ENCODE results near the gene ATRAID.

ATRAID gene

DNA sequence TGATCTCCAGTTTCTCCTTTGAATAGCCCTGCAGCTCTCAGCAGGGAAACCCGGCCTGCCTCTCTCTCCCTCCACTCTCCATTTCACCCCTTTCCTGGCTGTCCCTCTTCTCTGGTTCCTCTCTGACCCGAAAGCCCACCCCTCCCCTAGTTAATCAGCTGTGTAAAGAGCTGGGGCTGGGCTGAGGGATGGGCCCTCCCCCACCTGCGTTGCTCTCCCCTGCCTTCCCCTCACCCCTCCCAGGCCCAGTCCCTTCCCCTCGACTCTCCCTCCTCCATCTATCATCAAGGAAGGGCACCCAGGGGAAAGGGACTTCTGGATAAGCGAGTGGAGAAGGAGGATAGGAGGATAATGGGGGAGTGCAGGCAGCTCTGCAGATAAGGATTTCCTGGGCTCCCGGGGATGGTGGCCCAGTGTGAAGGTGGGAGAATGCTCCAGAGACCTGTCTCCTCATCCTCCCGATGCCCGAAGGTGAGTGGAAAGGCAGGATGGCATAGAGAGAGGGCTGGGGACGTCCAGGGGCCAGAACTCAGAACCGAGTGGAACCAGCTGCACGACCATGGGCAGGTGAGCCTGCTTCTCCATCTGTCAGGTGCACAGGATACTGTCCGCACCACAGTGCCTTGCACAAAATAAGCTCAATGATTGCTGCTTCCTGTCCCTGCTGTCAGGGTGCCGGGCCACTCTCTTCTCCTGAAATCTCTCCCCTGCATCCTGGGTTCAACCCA lies 39.0 kb downstream of the ATRAID start:
- Histone ChIP-seq H3K9ac (ENCODE audit: low read depth, low read length, poor library complexity) (no peak overlapping the region), H3K36me3 (replicated peaks in 1 of 2; ENCODE audit: control insufficient read depth in 2 of 2, insufficient read depth in 2 of 2, low read length in 2 of 2) (no peaks in the 10 kb centered on the region), H2BK12ac (ENCODE audit: low read length) (no peak overlapping the region), H2BK120ac (ENCODE audit: low read depth, low read length) (peak overlapping the region; percentile 55), H3K4me3 (ENCODE audit: low read length in 2 of 2) (peak overlapping the region in 1 of 2 donors; percentile 31), H4K8ac (ENCODE audit: low read depth, low read length) (no peak overlapping the region), H2BK15ac (ENCODE audit: low read length) (no peak overlapping the region), H3K27ac (replicated peaks; ENCODE audit: low read length) (no peak overlapping the region), H3K14ac (ENCODE audit: low read length) (no peak overlapping the region), H2BK5ac (ENCODE audit: low read length) (no peak overlapping the region), H2AFZ (ENCODE audit: low read length) (peak overlapping the region; percentile 93), H3K9me3 (replicated peaks in 1 of 2; ENCODE audit: control insufficient read depth in 2 of 2, insufficient read depth in 1 of 2, low read depth in 1 of 2, low read length in 2 of 2) (no peaks in the 10 kb centered on the region), H3K27me3 (ENCODE audit: control insufficient read depth in 3 of 3, insufficient read depth in 3 of 3, low read depth in 1 of 3, low read length in 3 of 3) (peaks cover 0 to 40% (median 5%) of the 10 kb centered on the region in 3 experiments), H3K4me2 (ENCODE audit: insufficient read depth, low read length, poor library complexity, severe bottlenecking) (peak overlapping the region; percentile 64), H3K23ac (ENCODE audit: low read depth, low read length, poor library complexity) (peak overlapping the region; percentile 68), H3K18ac (ENCODE audit: low read length) (peak overlapping the region; percentile 50), H2AK5ac (ENCODE audit: low read depth, low read length) (no peak overlapping the region), H3K4me1 (ENCODE audit: control insufficient read depth in 2 of 2, insufficient read depth in 1 of 2, low read depth in 1 of 2, low read length in 2 of 2) (peaks cover 8 to 10% of the 10 kb centered on the region in 2 donors), H3K79me1 (ENCODE audit: low read depth, low read length) (no peaks in the 10 kb centered on the region), H4K91ac (ENCODE audit: low read depth, low read length, poor library complexity) (no peak overlapping the region), H3K4ac (ENCODE audit: low read length) (no peak overlapping the region)
- WGBS, 2 donors (ENCODE audit: extremely low coverage in 2 of 2, insufficient read length in 2 of 2, insufficient replicate concordance in 1 of 2): no CpG with 5 or more reads among the region's 13 CpGs
- no peak for DNase-seq (ENCODE audit: low spot score)

DNA sequence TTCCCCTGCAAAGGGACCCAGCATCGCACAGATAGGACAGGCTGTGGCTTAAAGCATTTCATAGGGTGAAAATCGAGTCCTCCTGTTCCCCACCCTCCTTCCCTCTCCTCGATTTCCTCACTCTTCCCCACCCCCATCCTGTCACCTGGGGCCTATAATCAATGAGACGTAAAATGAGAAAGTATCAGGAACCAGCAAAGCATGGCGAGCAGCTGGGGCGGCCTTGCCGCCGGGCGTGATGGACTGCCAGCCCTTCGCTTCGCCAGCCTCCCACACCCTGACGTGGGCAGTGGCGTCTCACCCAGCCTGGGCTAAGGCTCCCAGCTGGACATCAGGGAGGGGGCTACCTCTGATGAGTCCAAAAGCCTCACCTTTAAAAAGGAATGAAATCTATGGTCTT lies 39.9 kb downstream of the ATRAID start:
- Histone ChIP-seq H3K79me1 (ENCODE audit: low read depth, low read length) (no peaks in the 10 kb centered on the region), H3K27ac (replicated peaks; ENCODE audit: low read length) (no peak overlapping the region), H2BK12ac (ENCODE audit: low read length) (no peak overlapping the region), H2BK5ac (ENCODE audit: low read length) (no peak overlapping the region), H3K4me2 (ENCODE audit: insufficient read depth, low read length, poor library complexity, severe bottlenecking) (no peak overlapping the region), H4K8ac (ENCODE audit: low read depth, low read length) (no peak overlapping the region), H2BK15ac (ENCODE audit: low read length) (no peak overlapping the region), H3K4ac (ENCODE audit: low read length) (no peak overlapping the region), H4K91ac (ENCODE audit: low read depth, low read length, poor library complexity) (no peak overlapping the region), H3K9me3 (replicated peaks in 1 of 2; ENCODE audit: control insufficient read depth in 2 of 2, insufficient read depth in 1 of 2, low read depth in 1 of 2, low read length in 2 of 2) (no peaks in the 10 kb centered on the region), H3K4me1 (ENCODE audit: control insufficient read depth in 2 of 2, insufficient read depth in 1 of 2, low read depth in 1 of 2, low read length in 2 of 2) (peaks cover 8 to 10% of the 10 kb centered on the region in 2 donors), H3K18ac (ENCODE audit: low read length) (no peak overlapping the region), H3K9ac (ENCODE audit: low read depth, low read length, poor library complexity) (no peak overlapping the region), H3K36me3 (replicated peaks in 1 of 2; ENCODE audit: control insufficient read depth in 2 of 2, insufficient read depth in 2 of 2, low read length in 2 of 2) (no peaks in the 10 kb centered on the region), H2AK5ac (ENCODE audit: low read depth, low read length) (no peak overlapping the region), H2AFZ (ENCODE audit: low read length) (no peak overlapping the region), H2BK120ac (ENCODE audit: low read depth, low read length) (no peak overlapping the region), H3K4me3 (ENCODE audit: low read length in 2 of 2) (no peak overlapping the region), H3K27me3 (ENCODE audit: control insufficient read depth in 3 of 3, insufficient read depth in 3 of 3, low read depth in 1 of 3, low read length in 3 of 3) (peaks cover 0 to 50% (median 5%) of the 10 kb centered on the region in 3 experiments), H3K14ac (ENCODE audit: low read length) (no peak overlapping the region), H3K23ac (ENCODE audit: low read depth, low read length, poor library complexity) (no peak overlapping the region)
- no CpG with 5 or more reads among the region's 13 CpGs for WGBS, 2 donors (ENCODE audit: extremely low coverage in 2 of 2, insufficient read length in 2 of 2, insufficient replicate concordance in 1 of 2)
- no peak for DNase-seq (ENCODE audit: low spot score)

DNA sequence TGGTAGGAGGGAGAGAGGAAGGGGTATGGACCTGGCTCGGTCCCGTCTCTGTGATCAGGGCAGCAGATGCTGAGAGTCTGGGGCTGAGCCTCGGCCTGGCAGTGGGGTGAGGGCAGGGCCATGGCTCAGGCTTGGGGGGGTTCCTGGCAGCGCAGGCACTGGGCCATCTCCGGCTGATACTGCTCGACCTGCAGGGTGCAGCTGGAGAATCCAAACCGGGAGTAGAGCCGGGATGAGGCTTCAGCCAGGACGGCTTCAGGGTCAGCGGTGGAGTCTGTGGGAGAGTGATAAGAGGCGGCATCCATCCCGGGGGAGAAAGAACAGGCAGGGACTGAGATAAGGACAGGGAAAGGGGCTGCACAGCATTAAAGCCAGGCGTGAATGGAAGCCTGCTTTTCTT lies 43.3 kb downstream of the ATRAID start:
- Histone ChIP-seq H3K14ac (ENCODE audit: low read length) (peak overlapping the region; percentile 63), H2BK15ac (ENCODE audit: low read length) (no peak overlapping the region), H3K4me1 (ENCODE audit: control insufficient read depth in 2 of 2, insufficient read depth in 1 of 2, low read depth in 1 of 2, low read length in 2 of 2) (peaks cover 8 to 10% of the 10 kb centered on the region in 2 donors), H3K4me3 (ENCODE audit: low read length in 2 of 2) (no peak overlapping the region), H2AFZ (ENCODE audit: low read length) (peak overlapping the region; percentile 21), H4K8ac (ENCODE audit: low read depth, low read length) (no peak overlapping the region), H3K4me2 (ENCODE audit: insufficient read depth, low read length, poor library complexity, severe bottlenecking) (no peak overlapping the region), H2BK12ac (ENCODE audit: low read length) (no peak overlapping the region), H3K18ac (ENCODE audit: low read length) (no peak overlapping the region), H3K9me3 (replicated peaks in 1 of 2; ENCODE audit: control insufficient read depth in 2 of 2, insufficient read depth in 1 of 2, low read depth in 1 of 2, low read length in 2 of 2) (no peaks in the 10 kb centered on the region), H3K9ac (ENCODE audit: low read depth, low read length, poor library complexity) (peak overlapping the region; percentile 38), H2AK5ac (ENCODE audit: low read depth, low read length) (peak overlapping the region; percentile 44), H3K79me1 (ENCODE audit: low read depth, low read length) (no peaks in the 10 kb centered on the region), H3K27me3 (ENCODE audit: control insufficient read depth in 3 of 3, insufficient read depth in 3 of 3, low read depth in 1 of 3, low read length in 3 of 3) (peaks cover 0 to 82% (median 12%) of the 10 kb centered on the region in 3 experiments), H3K36me3 (replicated peaks in 1 of 2; ENCODE audit: control insufficient read depth in 2 of 2, insufficient read depth in 2 of 2, low read length in 2 of 2) (no peaks in the 10 kb centered on the region), H3K4ac (ENCODE audit: low read length) (no peak overlapping the region), H3K23ac (ENCODE audit: low read depth, low read length, poor library complexity) (peak overlapping the region; percentile 27), H3K27ac (replicated peaks; ENCODE audit: low read length) (no peak overlapping the region), H2BK5ac (ENCODE audit: low read length) (no peak overlapping the region), H2BK120ac (ENCODE audit: low read depth, low read length) (no peak overlapping the region), H4K91ac (ENCODE audit: low read depth, low read length, poor library complexity) (peak overlapping the region; percentile 64)
- WGBS, 2 donors (ENCODE audit: extremely low coverage in 2 of 2, insufficient read length in 2 of 2, insufficient replicate concordance in 1 of 2): no CpG with 5 or more reads among the region's 13 CpGs
- DNase-seq (ENCODE audit: low spot score): no peak

DNA sequence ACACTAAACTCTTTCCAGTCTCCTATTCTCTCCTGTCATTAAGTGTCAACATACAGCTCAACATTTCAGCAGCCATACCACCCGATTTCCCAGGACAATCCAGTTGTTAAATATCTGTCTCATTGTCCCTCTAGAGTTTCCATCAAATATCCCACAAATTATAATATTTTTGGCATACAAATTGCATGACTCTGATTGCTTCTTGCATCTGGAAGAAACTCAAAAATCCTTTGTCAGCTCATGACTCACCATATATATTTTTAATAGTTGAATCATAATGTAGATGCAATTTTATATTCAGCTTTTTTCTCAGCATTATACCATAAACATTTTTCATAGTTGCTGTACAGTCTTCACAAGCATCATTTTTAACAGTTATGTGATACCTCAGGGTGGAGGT lies 43.8 kb downstream of the ATRAID start:
- Histone ChIP-seq H4K8ac (ENCODE audit: low read depth, low read length) (no peak overlapping the region), H3K27ac (replicated peaks; ENCODE audit: low read length) (no peak overlapping the region), H3K14ac (ENCODE audit: low read length) (no peak overlapping the region), H2AK5ac (ENCODE audit: low read depth, low read length) (no peak overlapping the region), H3K36me3 (replicated peaks in 1 of 2; ENCODE audit: control insufficient read depth in 2 of 2, insufficient read depth in 2 of 2, low read length in 2 of 2) (no peaks in the 10 kb centered on the region), H2BK12ac (ENCODE audit: low read length) (no peak overlapping the region), H2BK120ac (ENCODE audit: low read depth, low read length) (no peak overlapping the region), H2BK5ac (ENCODE audit: low read length) (no peak overlapping the region), H3K9ac (ENCODE audit: low read depth, low read length, poor library complexity) (no peak overlapping the region), H3K79me1 (ENCODE audit: low read depth, low read length) (no peaks in the 10 kb centered on the region), H3K9me3 (replicated peaks in 1 of 2; ENCODE audit: control insufficient read depth in 2 of 2, insufficient read depth in 1 of 2, low read depth in 1 of 2, low read length in 2 of 2) (no peaks in the 10 kb centered on the region), H3K18ac (ENCODE audit: low read length) (no peak overlapping the region), H2AFZ (ENCODE audit: low read length) (no peak overlapping the region), H3K23ac (ENCODE audit: low read depth, low read length, poor library complexity) (no peak overlapping the region), H3K27me3 (ENCODE audit: control insufficient read depth in 3 of 3, insufficient read depth in 3 of 3, low read depth in 1 of 3, low read length in 3 of 3) (peaks cover 0 to 82% (median 16%) of the 10 kb centered on the region in 3 experiments), H3K4ac (ENCODE audit: low read length) (no peak overlapping the region), H3K4me1 (ENCODE audit: control insufficient read depth in 2 of 2, insufficient read depth in 1 of 2, low read depth in 1 of 2, low read length in 2 of 2) (peaks cover 3 to 5% of the 10 kb centered on the region in 2 donors), H4K91ac (ENCODE audit: low read depth, low read length, poor library complexity) (no peak overlapping the region), H2BK15ac (ENCODE audit: low read length) (no peak overlapping the region), H3K4me3 (ENCODE audit: low read length in 2 of 2) (no peak overlapping the region), H3K4me2 (ENCODE audit: insufficient read depth, low read length, poor library complexity, severe bottlenecking) (no peak overlapping the region)
- no CpG with 5 or more reads among the region's 1 CpG for WGBS, 2 donors (ENCODE audit: extremely low coverage in 2 of 2, insufficient read length in 2 of 2, insufficient replicate concordance in 1 of 2)
- DNase-seq (ENCODE audit: low spot score): no peak

Data from neuronal stem cell (in vitro differentiated cells).